Kidney capillary endothelial cell (primary cell): ENCODE measurements around the gene RILP.

Source experiments
- DNase-seq: peaks from one replicate; pipeline ENCODE4 v3.0.0-alpha.2; 2018; ENCODE audit warnings: low spot score

The RILP gene

GRCh38 chr17:1648173-1648962, 1.3 kb downstream of the RILP start:
- DNase-seq = no peak

GRCh38 chr17:1647802-1648171, 1.9 kb downstream of the RILP start:
- no peak for DNase-seq

- no peak for DNase-seq
These were observed 3.3 kb downstream of the RILP start for GRCh38 chr17:1646199-1646875.

- DNase-seq = peak; percentile 74
These were observed 4.2 kb downstream of the RILP start, which contains the start of gene SCARF1 for GRCh38 chr17:1645207-1646171. Gene SCARF1, minus strand, starts transcription at chr17:1645732. Its CDS starts 35 bp downstream, at chr17:1645697.

- DNase-seq = peak; percentile 78
These were observed 5.0 kb downstream of the RILP start for GRCh38 chr17:1644493-1645206.

GRCh38 chr17:1643999-1644492, 5.6 kb downstream of the RILP start:
- peak; percentile 67 for DNase-seq

- DNase-seq = no peak
These were observed 6.2 kb downstream of the RILP start for GRCh38 chr17:1643293-1643998.

- no peak for DNase-seq
These were observed 8.6 kb downstream of the RILP start for GRCh38 chr17:1641065-1641403.

GRCh38 chr17:1640329-1641064, 9.2 kb downstream of the RILP start:
- no peak for DNase-seq

GRCh38 chr17:1639549-1640180, 10.0 kb downstream of the RILP start:
- no peak for DNase-seq

- DNase-seq = peak; percentile 21
These were observed 10.9 kb downstream of the RILP start for GRCh38 chr17:1638624-1639300.

GRCh38 chr17:1638171-1638590, 11.5 kb downstream of the RILP start:
- DNase-seq = no peak

- no peak for DNase-seq
These were observed 12.9 kb downstream of the RILP start for GRCh38 chr17:1636732-1637285.

GRCh38 chr17:1635675-1636465, 13.8 kb downstream of the RILP start:
- DNase-seq = no peak

GRCh38 chr17:1634841-1635650, 14.6 kb downstream of the RILP start:
- no peak for DNase-seq

- no peak for DNase-seq
These were observed 19.0 kb downstream of the RILP start for GRCh38 chr17:1630662-1631061.
